DND-41 (cell line): Measurements from ENCODE around the gene UCK2.

Experiments
- ATAC-seq: fragments of 200-7000 bp; cut with Tn5 transposase; 3 replicates; pipeline ENCODE4 v1.9.1; 2021; ENCODE audit warnings: low read depth; ENCODE audit not compliant: insufficient read depth
- DNase-seq: peaks from one replicate; pipeline ENCODE4 v3.0.0-alpha.2; 2020
- H2AFZ ChIP-seq: 2 replicates; pipeline ENCODE4 v1.6.0; 2012; ENCODE audit warnings: low read depth, low read length
- H3K27ac ChIP-seq: 2 replicates; pipeline ENCODE4 v1.5.1; 2012; ENCODE audit warnings: low read length, inconsistent platforms
- H3K27me3 ChIP-seq: fragments of 200-600 bp; sonication (generic); 2 replicates; pipeline ENCODE4 v1.6.0; 2012; ENCODE audit warnings: low read length, mild to moderate bottlenecking, inconsistent platforms; ENCODE audit not compliant: insufficient read depth, poor library complexity
- H3K36me3 ChIP-seq: 2 replicates; pipeline ENCODE4 v1.5.1; 2012; ENCODE audit warnings: low read length, inconsistent platforms; ENCODE audit not compliant: insufficient read depth
- H3K4me1 ChIP-seq: 2 replicates; pipeline ENCODE4 v1.5.1; 2012; ENCODE audit warnings: mild to moderate bottlenecking, low read length; ENCODE audit not compliant: insufficient read depth
- H3K4me2 ChIP-seq: 2 replicates; pipeline ENCODE4 v1.6.0; 2012; ENCODE audit warnings: mild to moderate bottlenecking, moderate library complexity, low read length, inconsistent platforms; ENCODE audit not compliant: insufficient read depth
- H3K4me3 ChIP-seq, 2 experiments: fragments of 200-600 bp in 1 of 2; shearing (Covaris generic) in 1 of 2; 2 replicates each; pipeline ENCODE4 v1.5.1; 2012 to 2016; ENCODE audit warnings: inconsistent platforms in 2 of 2, low read length in 2 of 2, mild to moderate bottlenecking in 2 of 2, low read depth in 1 of 2, moderate library complexity in 1 of 2
- H3K79me2 ChIP-seq: 2 replicates; pipeline ENCODE4 v1.6.0; 2012; ENCODE audit warnings: low read length, inconsistent platforms; ENCODE audit not compliant: insufficient read depth
- H3K9ac ChIP-seq: 2 replicates; pipeline ENCODE4 v1.6.0; 2012; ENCODE audit warnings: low read depth, mild to moderate bottlenecking, inconsistent platforms, low read length, moderate library complexity
- H3K9me3 ChIP-seq: 2 replicates; pipeline ENCODE4 v1.5.1; 2012; ENCODE audit warnings: low read length, moderate library complexity, mild to moderate bottlenecking, inconsistent platforms; ENCODE audit not compliant: insufficient read depth, severe bottlenecking
- H4K20me1 ChIP-seq: 2 replicates; pipeline ENCODE4 v1.6.0; 2012; ENCODE audit warnings: low read length; ENCODE audit not compliant: insufficient read depth
- EZH2 ChIP-seq: IDR thresholded peaks from 3 replicates; pipeline ENCODE4 v1.6.1; 2012; ENCODE audit warnings: borderline replicate concordance, low read depth, mild to moderate bottlenecking, moderate library complexity, low read length, inconsistent platforms; ENCODE audit not compliant: severe bottlenecking
- TF ChIP-seq, protein P1 (sequence below): IDR thresholded peaks from 2 replicates; pipeline ENCODE4 v1.5.1; 2012; ENCODE audit warnings: borderline replicate concordance, low read length, moderate library complexity, mild to moderate bottlenecking; ENCODE audit not compliant: poor library complexity, severe bottlenecking; ENCODE audit errors: extremely low read depth

UCK2 gene

DNA sequence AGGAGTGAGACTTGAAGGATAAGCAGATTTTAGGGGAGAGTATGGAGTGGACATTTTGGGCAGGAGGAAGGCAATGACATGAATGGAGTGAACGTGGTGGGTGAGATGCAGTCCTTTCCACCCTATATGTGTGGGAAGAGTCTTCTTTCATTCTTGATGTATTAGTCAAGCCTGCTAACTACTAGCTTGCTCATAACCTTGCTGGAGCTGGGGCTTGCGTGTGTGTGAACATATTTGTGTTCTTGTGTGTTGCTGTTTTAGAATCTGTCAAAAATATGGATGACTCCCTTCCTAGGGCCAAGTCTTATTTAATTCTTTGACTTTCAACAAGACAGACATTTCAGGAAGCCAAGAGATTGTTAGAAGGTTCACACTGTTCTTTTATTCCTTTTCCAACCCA lies 132.7 kb downstream of the UCK2 start:
- Histone ChIP-seq H3K4me3 (no peak overlapping the region), H3K4me2 (no peak overlapping the region), H3K9ac (no peak overlapping the region), H3K79me2 (no peaks in the 10 kb centered on the region), H3K36me3 (no peaks in the 10 kb centered on the region), H3K27me3 (peaks cover 6% of the 10 kb centered on the region), H2AFZ (no peak overlapping the region), H3K27ac (no peak overlapping the region), H4K20me1 (no peaks in the 10 kb centered on the region), H3K9me3 (no peaks in the 10 kb centered on the region), H3K4me1 (no peaks in the 10 kb centered on the region)
- DNase-seq: no peak
- no peak for ATAC-seq
- TF ChIP-seq EZH2: no peak
- TF ChIP-seq, protein P1, sequence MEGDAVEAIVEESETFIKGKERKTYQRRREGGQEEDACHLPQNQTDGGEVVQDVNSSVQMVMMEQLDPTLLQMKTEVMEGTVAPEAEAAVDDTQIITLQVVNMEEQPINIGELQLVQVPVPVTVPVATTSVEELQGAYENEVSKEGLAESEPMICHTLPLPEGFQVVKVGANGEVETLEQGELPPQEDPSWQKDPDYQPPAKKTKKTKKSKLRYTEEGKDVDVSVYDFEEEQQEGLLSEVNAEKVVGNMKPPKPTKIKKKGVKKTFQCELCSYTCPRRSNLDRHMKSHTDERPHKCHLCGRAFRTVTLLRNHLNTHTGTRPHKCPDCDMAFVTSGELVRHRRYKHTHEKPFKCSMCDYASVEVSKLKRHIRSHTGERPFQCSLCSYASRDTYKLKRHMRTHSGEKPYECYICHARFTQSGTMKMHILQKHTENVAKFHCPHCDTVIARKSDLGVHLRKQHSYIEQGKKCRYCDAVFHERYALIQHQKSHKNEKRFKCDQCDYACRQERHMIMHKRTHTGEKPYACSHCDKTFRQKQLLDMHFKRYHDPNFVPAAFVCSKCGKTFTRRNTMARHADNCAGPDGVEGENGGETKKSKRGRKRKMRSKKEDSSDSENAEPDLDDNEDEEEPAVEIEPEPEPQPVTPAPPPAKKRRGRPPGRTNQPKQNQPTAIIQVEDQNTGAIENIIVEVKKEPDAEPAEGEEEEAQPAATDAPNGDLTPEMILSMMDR: no peak

DNA sequence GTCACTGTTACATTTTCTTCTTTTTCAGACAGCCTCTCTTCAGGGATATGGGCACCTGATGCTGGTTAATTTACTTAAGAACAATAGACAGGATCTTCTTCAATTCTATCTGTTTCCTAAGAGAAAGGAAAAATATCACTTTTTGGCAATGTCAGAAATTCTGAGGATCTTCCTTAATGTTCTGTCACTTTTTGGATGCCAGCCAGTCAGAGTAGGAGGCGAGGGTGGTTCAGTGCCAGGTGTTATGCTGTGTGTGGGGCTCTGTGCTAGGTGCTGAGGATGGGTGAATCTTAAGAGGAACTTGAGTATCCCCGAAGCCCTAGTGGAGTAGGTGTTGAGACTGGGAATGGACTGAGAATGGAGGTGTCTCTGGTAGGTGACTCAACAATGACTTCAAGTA lies 133.5 kb downstream of the UCK2 start:
- Histone ChIP-seq H3K79me2 (no peaks in the 10 kb centered on the region), H3K27ac (no peak overlapping the region), H3K36me3 (no peaks in the 10 kb centered on the region), H3K4me1 (no peaks in the 10 kb centered on the region), H2AFZ (no peak overlapping the region), H3K9ac (no peak overlapping the region), H4K20me1 (no peaks in the 10 kb centered on the region), H3K9me3 (no peaks in the 10 kb centered on the region), H3K4me2 (no peak overlapping the region), H3K4me3 (no peak overlapping the region), H3K27me3 (peaks cover 6% of the 10 kb centered on the region)
- ATAC-seq: no peak
- no peak for TF ChIP-seq EZH2
- TF ChIP-seq, protein P1: no peak
- no peak for DNase-seq
